T-cell (primary cell): Measurements from ENCODE around the gene ITGB4. TPM values are rescaled to one million over a fixed set of nuclear protein-coding genes. Genes with fewer than 3 reads are reported as not detected.

Experiments used
- ATAC-seq, 4 experiments: fragments of 200-7000 bp in 3 of 4; fragments of 150-1000 bp in 1 of 4; cut with Tn5 transposase; replicated peaks in 1 of 4; 1 replicate in 3 of 4; 2 replicates in 1 of 4; pipeline ENCODE4 v1.10.0; 2021; ENCODE audit warnings: moderate library complexity in 3 of 4, mild to moderate bottlenecking in 2 of 4, moderate number of reproducible peaks in 1 of 4
- CTCF ChIA-PET, 2 donors: fragments of 300-600 bp; sonication (Branson Sonifier 250); formaldehyde crosslinking; loops; one replicate each; lab custom pipeline; 2022; ENCODE audit warnings: antibody characterized with exemption in 2 of 2; lab: Charles Lee
- POLR2A ChIA-PET, 2 donors: fragments of 300-600 bp; sonication (Branson Sonifier 250); formaldehyde crosslinking; loops; one replicate each; lab custom pipeline; 2022; ENCODE audit warnings: antibody characterized with exemption in 2 of 2; lab: Charles Lee
- DNase-seq, 35 experiments: peaks; one replicate each; pipeline versions ENCODE4 v3.0.0 to v3.0.0-alpha.2; 2013 to 2023
- H3K27ac ChIP-seq: one replicate; pipeline ENCODE4 v1.5.1; 2013; ENCODE audit warnings: low read length
- H3K27me3 ChIP-seq, 2 experiments: replicated peaks in 1 of 2; 1 replicate in 1 of 2; 2 replicates in 1 of 2; pipeline versions ENCODE4 v1.6.1 to v1.7.0; 2013; ENCODE audit warnings: low read length in 1 of 2, mixed read lengths in 1 of 2; ENCODE audit not compliant: control insufficient read depth in 2 of 2, insufficient read depth in 2 of 2; ENCODE audit errors: extremely low read depth in 1 of 2
- H3K36me3 ChIP-seq, 2 donors: 1 replicate in 1 of 2; 2 replicates in 1 of 2; pipeline versions ENCODE4 v1.6.1 to v1.7.0; 2013; ENCODE audit warnings: low read length in 1 of 2; ENCODE audit not compliant: control insufficient read depth in 2 of 2, insufficient read depth in 1 of 2; ENCODE audit errors: extremely low read depth in 1 of 2
- H3K4me1 ChIP-seq, 2 experiments: 1 replicate in 1 of 2; 2 replicates in 1 of 2; pipeline versions ENCODE4 v1.6.1 to v1.7.0; 2013; ENCODE audit warnings: low read length in 2 of 2, mixed read lengths in 1 of 2; ENCODE audit not compliant: insufficient read depth in 2 of 2, control insufficient read depth in 1 of 2; ENCODE audit errors: extremely low read depth in 1 of 2
- H3K4me3 ChIP-seq, 2 donors: 1 replicate in 1 of 2; 2 replicates in 1 of 2; pipeline versions ENCODE4 v1.5.1 to v1.7.0; 2013; ENCODE audit warnings: mild to moderate bottlenecking in 2 of 2, low read length in 1 of 2, moderate library complexity in 1 of 2; ENCODE audit not compliant: control insufficient read depth in 1 of 2; ENCODE audit errors: extremely low read depth in 1 of 2
- H3K9me3 ChIP-seq: 2 replicates; pipeline ENCODE4 v1.7.0; 2013
- H3K27ac Mint-ChIP-seq, 2 donors: one replicate each; pipeline ENCODE4 v1.8.0; 2020 to 2021; ENCODE audit warnings: mild to moderate bottlenecking in 2 of 2, mixed read lengths in 2 of 2
- H3K27me3 Mint-ChIP-seq, 2 donors: one replicate each; pipeline ENCODE4 v1.8.0; 2021 to 2022; ENCODE audit warnings: mixed read lengths in 2 of 2
- H3K36me3 Mint-ChIP-seq: one replicate; pipeline ENCODE4 v1.8.0; 2021; ENCODE audit warnings: mixed read lengths
- H3K4me1 Mint-ChIP-seq, 3 donors: one replicate each; pipeline ENCODE4 v1.8.0; 2020 to 2022; ENCODE audit warnings: mixed read lengths in 3 of 3, mild to moderate bottlenecking in 1 of 3
- H3K4me3 Mint-ChIP-seq, 3 donors: one replicate each; pipeline ENCODE4 v1.8.0; 2020 to 2022; ENCODE audit warnings: mild to moderate bottlenecking in 3 of 3, mixed read lengths in 3 of 3, moderate library complexity in 3 of 3
- H3K9me3 Mint-ChIP-seq, 3 donors: one replicate each; pipeline ENCODE4 v1.8.0; 2020 to 2022; ENCODE audit warnings: mixed read lengths in 3 of 3
- WGBS: methylation state at CpG from one replicate; pipeline ENCODE4 v1.1.5; 2013; ENCODE audit warnings: missing lambda C conversion rate; ENCODE audit not compliant: insufficient coverage; 5-methylcytosine and 5-hydroxymethylcytosine counted together
- total RNA-seq, 35 experiments: library from RNA in 6 of 35; stranded (reverse) in 6 of 35; fragments of 120-200 nt in 1 of 35; gene quantifications; one replicate each; pipeline versions ENCODE4 v1.2.1 to v1.2.4 and lab custom pipeline; 2013 to 2026

ITGB4 gene
- total RNA-seq, 5 donors from 2014 or later (not counting 1 experiment from before 2014, with no cell fraction given), result 0.68 to 1.6 (median 1.5) TPM

DNA sequence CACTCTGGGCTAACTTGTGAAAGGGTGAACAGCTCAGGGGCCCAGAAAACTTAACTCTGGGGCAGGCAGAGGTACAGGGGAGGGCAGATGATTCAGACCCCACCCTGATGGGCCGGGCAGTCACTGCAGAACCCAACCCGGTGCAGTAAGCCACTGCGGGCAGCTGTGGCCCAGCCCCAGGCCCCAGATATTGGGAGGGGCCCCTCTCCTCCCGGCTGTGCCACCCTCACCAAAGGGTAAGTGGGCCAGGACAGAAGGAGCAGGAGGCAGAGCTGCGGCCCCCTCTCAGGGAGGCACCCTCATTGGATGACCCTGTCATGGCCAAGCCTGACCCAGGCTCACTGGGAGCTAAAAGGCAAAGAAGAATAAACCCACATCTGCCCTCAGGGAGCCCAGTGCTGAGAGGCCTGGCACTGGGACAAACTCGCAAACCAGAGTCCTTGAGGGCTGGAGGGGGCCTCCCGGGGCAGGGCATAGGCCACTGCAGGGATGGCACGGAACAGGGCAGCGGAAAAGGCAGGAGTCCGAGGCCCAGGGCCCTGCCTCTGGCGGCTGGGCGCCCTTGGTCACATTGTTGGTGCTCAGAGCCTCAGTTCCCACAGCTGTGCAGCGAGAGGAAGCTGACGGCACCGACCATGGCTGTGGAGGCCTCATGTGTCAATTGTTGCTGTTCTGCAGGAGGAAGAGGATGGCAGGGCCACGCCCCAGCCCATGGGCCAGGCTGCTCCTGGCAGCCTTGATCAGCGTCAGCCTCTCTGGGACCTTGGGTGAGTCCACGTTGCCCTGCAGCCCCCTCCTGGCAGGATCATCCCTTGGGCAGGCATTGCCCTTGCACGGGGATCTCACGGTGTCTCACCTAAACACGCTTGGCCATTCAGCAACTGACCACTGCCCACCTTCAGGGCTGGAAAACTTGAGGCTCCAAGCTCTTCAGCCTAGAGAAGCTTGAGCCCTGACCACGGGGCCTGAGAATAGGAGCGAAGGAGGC, 3.1 kb downstream of the ITGB4 start:
- Histone ChIP-seq H3K27me3 (peaks cover 0 to 29% of the 10 kb centered on the region in 2 experiments), H3K27ac (no peak overlapping the region), H3K9me3 (no peaks in the 10 kb centered on the region), H3K36me3 (no peaks in the 10 kb centered on the region), H3K4me1 (peaks cover 0 to 12% of the 10 kb centered on the region in 2 experiments), H3K4me3 (no peak overlapping the region)
- Mint-ChIP-seq H3K9me3 (no peaks in the 10 kb centered on the region), H3K4me3 (no peak overlapping the region), H3K36me3 (no peaks in the 10 kb centered on the region), H3K4me1 (peaks cover 3 to 8% (median 6%) of the 10 kb centered on the region in 3 donors), H3K27me3 (peaks cover 0 to 2% of the 10 kb centered on the region in 2 donors), H3K27ac (no peak overlapping the region)
- ChIA-PET CTCF (no interaction called here), POLR2A (no interaction called here)
- DNase-seq (no peak), ATAC-seq (no peak)
- WGBS, result 81% methylated on average over 21 of the region's 23 CpGs

DNA sequence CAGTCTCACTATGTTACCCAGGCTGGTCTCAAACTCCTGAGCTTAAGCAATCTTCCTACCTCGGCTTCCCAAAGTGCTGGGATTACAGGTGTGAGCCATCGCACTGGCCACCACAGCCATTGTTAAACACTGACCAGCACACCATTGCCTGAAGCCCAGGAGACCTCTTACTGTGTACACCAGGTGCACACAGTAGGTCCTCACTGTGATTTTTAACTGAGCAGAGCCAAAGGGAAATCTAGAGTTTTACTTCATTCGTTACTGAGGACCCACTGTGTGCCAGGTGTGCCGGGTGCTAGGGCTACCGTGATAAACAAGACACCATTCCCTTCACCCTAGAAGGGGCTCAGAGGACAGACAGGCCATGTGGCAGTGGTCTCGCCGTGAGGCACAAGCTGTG, 4.2 kb downstream of the ITGB4 start:
- DNase-seq (no peak), ATAC-seq (no peak)
- Histone ChIP-seq H3K4me3 (no peak overlapping the region), H3K9me3 (no peaks in the 10 kb centered on the region), H3K4me1 (peaks cover 0 to 9% of the 10 kb centered on the region in 2 experiments), H3K27ac (no peak overlapping the region), H3K27me3 (peaks cover 0 to 20% of the 10 kb centered on the region in 2 experiments), H3K36me3 (no peaks in the 10 kb centered on the region)
- ChIA-PET CTCF (interaction anchor here in 1 of 2 donors (0.6 kb wide), 1 partner anchor 146 kb away, joined by 3 read pairs; no protein-coding TSS in a partner anchor), POLR2A (no interaction called here)
- WGBS, result 76% methylated on average over 4 of the region's 7 CpGs
- Mint-ChIP-seq H3K36me3 (no peaks in the 10 kb centered on the region), H3K27ac (no peak overlapping the region), H3K4me3 (no peak overlapping the region), H3K27me3 (no peaks in the 10 kb centered on the region), H3K4me1 (peaks cover 2 to 4% (median 3%) of the 10 kb centered on the region in 3 donors), H3K9me3 (no peaks in the 10 kb centered on the region)

DNA sequence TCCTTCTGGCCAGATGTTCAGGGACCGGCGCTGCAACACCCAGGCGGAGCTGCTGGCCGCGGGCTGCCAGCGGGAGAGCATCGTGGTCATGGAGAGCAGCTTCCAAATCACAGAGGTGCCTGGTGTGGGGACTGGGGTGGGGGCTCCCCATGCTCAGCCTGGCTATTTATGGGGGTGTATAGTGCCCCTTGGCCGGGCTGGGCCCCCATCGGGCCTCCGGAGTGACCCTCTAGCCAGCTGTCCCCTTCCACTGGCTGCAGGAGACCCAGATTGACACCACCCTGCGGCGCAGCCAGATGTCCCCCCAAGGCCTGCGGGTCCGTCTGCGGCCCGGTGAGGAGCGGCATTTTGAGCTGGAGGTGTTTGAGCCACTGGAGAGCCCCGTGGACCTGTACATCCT, 6.1 kb downstream of the ITGB4 start:
- Mint-ChIP-seq H3K9me3 (no peaks in the 10 kb centered on the region), H3K27ac (no peak overlapping the region), H3K27me3 (no peaks in the 10 kb centered on the region), H3K4me3 (no peak overlapping the region), H3K4me1 (no peaks in the 10 kb centered on the region), H3K36me3 (no peaks in the 10 kb centered on the region)
- WGBS, result 94% methylated on average over 15 of the region's 18 CpGs
- DNase-seq (no peak), ATAC-seq (no peak)
- ChIA-PET CTCF (interaction anchor here (0.6 kb wide), 2 partner anchors 16 kb away, joined by 3 read pairs; no protein-coding TSS in a partner anchor), POLR2A (no interaction called here)
- H3K27me3 ChIP-seq, result peaks cover 0 to 9% of the 10 kb centered on the region in 2 experiments
- H3K4me1 ChIP-seq, result no peaks in the 10 kb centered on the region
- H3K27ac ChIP-seq, result no peak overlapping the region
- H3K9me3 ChIP-seq, result no peaks in the 10 kb centered on the region
- H3K4me3 ChIP-seq, result no peak overlapping the region
- no peaks in the 10 kb centered on the region for H3K36me3 ChIP-seq

- peaks cover 0 to under 1% of the 10 kb centered on the region in 2 experiments for H3K27me3 ChIP-seq
- POLR2A ChIA-PET, result interaction anchor here in 1 of 2 donors (0.5 kb wide), 1 partner anchor 218 kb away, joined by 5 read pairs; no protein-coding TSS in a partner anchor
- no peak for DNase-seq
- H3K4me1 Mint-ChIP-seq, result peaks cover 0 to 1% (median 0%) of the 10 kb centered on the region in 3 donors
- no peaks in the 10 kb centered on the region for H3K9me3 Mint-ChIP-seq
- H3K4me3 ChIP-seq, result no peak overlapping the region
- 98% methylated on average over 7 of the region's 7 CpGs for WGBS
- CTCF ChIA-PET, result no interaction called here
- no peak overlapping the region for H3K4me3 Mint-ChIP-seq
- H3K4me1 ChIP-seq, result no peaks in the 10 kb centered on the region
- H3K27ac ChIP-seq, result no peak overlapping the region
- no peaks in the 10 kb centered on the region for H3K27me3 Mint-ChIP-seq
- H3K27ac Mint-ChIP-seq, result no peak overlapping the region
- H3K36me3 ChIP-seq, result no peaks in the 10 kb centered on the region
- no peaks in the 10 kb centered on the region for H3K36me3 Mint-ChIP-seq
- H3K9me3 ChIP-seq, result no peaks in the 10 kb centered on the region
- no peak for ATAC-seq
Measured at GRCh38 chr17:75729351-75729750, 8.1 kb downstream of the ITGB4 start.

GRCh38 chr17:75730065-75730464, 8.8 kb downstream of the ITGB4 start:
- ChIA-PET CTCF (no interaction called here), POLR2A (interaction anchor here in 1 of 2 donors (0.5 kb wide), 1 partner anchor 217 kb away, joined by 5 read pairs; no protein-coding TSS in a partner anchor)
- ATAC-seq, result no peak
- H3K4me3 Mint-ChIP-seq, result no peak overlapping the region
- no peaks in the 10 kb centered on the region for H3K27me3 Mint-ChIP-seq
- Histone ChIP-seq H3K4me1 (no peaks in the 10 kb centered on the region), H3K9me3 (no peaks in the 10 kb centered on the region), H3K27me3 (no peaks in the 10 kb centered on the region), H3K36me3 (no peaks in the 10 kb centered on the region), H3K27ac (no peak overlapping the region), H3K4me3 (no peak overlapping the region)
- H3K36me3 Mint-ChIP-seq, result no peaks in the 10 kb centered on the region
- no peaks in the 10 kb centered on the region for H3K9me3 Mint-ChIP-seq
- no peak for DNase-seq
- WGBS, result 94% methylated on average over 18 of the region's 24 CpGs
- H3K27ac Mint-ChIP-seq, result no peak overlapping the region
- peaks cover 0 to 5% (median 3%) of the 10 kb centered on the region in 3 donors for H3K4me1 Mint-ChIP-seq

DNA sequence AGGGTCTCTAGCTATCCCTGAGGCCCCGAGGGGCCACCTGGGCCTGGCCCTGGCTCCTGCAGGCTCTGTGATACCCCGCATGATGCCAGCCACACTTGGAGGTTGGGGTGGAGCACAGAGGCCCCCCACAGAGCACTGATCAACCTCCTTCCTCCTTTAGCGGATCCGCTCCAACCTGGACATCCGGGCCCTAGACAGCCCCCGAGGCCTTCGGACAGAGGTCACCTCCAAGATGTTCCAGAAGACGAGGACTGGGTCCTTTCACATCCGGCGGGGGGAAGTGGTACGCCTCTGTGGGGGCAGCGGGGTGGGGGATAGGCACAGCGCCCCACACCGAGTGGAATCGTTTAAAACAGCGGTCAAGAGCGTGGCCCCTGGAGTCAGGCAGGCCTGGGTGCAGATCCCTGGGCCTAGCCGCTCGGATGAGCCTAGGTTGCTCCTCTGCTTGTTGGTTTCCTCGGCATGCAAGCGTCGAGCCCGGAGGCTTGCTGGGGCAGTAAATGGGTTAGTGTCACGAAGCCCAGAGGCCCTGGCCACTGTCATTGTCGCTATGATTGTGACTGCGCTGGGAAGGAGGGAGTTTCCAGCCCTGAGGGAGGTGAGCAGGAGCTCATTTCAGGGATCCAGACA, 9.9 kb downstream of the ITGB4 start:
- WGBS, result 87% methylated on average over 18 of the region's 26 CpGs
- no peaks in the 10 kb centered on the region for H3K36me3 Mint-ChIP-seq
- H3K4me3 Mint-ChIP-seq, result no peak overlapping the region
- Histone ChIP-seq H3K27ac (no peak overlapping the region), H3K36me3 (no peaks in the 10 kb centered on the region), H3K27me3 (no peaks in the 10 kb centered on the region), H3K9me3 (no peaks in the 10 kb centered on the region), H3K4me3 (no peak overlapping the region), H3K4me1 (no peaks in the 10 kb centered on the region)
- H3K4me1 Mint-ChIP-seq, result peaks cover 0 to 5% (median 3%) of the 10 kb centered on the region in 3 donors
- H3K9me3 Mint-ChIP-seq, result no peaks in the 10 kb centered on the region
- no peak overlapping the region for H3K27ac Mint-ChIP-seq
- ATAC-seq (no peak), DNase-seq (no peak)
- CTCF ChIA-PET, result no interaction called here
- no peaks in the 10 kb centered on the region for H3K27me3 Mint-ChIP-seq
- POLR2A ChIA-PET, result no interaction called here
